B cell (primary cell): ENCODE data around the gene PBX2. TPM values are rescaled to one million over a fixed set of nuclear protein-coding genes. Genes with fewer than 3 reads are reported as not detected.

Experiments
- ATAC-seq: fragments of 200-7000 bp; cut with Tn5 transposase; one replicate; pipeline ENCODE4 v1.10.0; 2021; ENCODE audit warnings: low read depth, mild to moderate bottlenecking, moderate number of reproducible peaks, moderate library complexity
- CTCF ChIA-PET: fragments of 350-600 bp; sonication (Branson Sonifier 250); formaldehyde crosslinking; loops from one replicate; lab custom pipeline; 2021; ENCODE audit warnings: antibody characterized with exemption, inconsistent platforms; lab: Charles Lee
- POLR2A ChIA-PET: fragments of 350-600 bp; sonication (Branson Sonifier 250); formaldehyde crosslinking; loops from one replicate; lab custom pipeline; 2021; ENCODE audit warnings: antibody characterized with exemption; lab: Charles Lee
- DNase-seq: peaks from one replicate; pipeline ENCODE4 v3.0.0; 2013
- H2AFZ ChIP-seq: 2 replicates; pipeline ENCODE4 v1.6.1; 2012; ENCODE audit warnings: mild to moderate bottlenecking, low read depth, low read length; ENCODE audit not compliant: insufficient read depth, poor library complexity, severe bottlenecking
- H3K27ac ChIP-seq, 2 donors: 1 replicate in 1 of 2; 2 replicates in 1 of 2; pipeline ENCODE4 v1.5.1; 2012 to 2013; ENCODE audit warnings: low read length in 2 of 2, mild to moderate bottlenecking in 2 of 2, moderate library complexity in 1 of 2
- H3K27me3 ChIP-seq, 4 experiments: fragments of 200-600 bp in 1 of 4; sonication (generic) in 1 of 4; replicated peaks in 1 of 4; 1 replicate in 2 of 4; 2 replicates in 2 of 4; pipeline versions ENCODE4 v1.6.1 to v1.7.0; 2013 to 2016; ENCODE audit warnings: low read length in 3 of 4, mild to moderate bottlenecking in 2 of 4, mixed read lengths in 1 of 4, moderate library complexity in 1 of 4; ENCODE audit not compliant: insufficient read depth in 4 of 4, control insufficient read depth in 3 of 4; ENCODE audit errors: control extremely low read depth in 1 of 4
- H3K36me3 ChIP-seq, 2 experiments: replicated peaks in 1 of 2; 1 replicate in 1 of 2; 2 replicates in 1 of 2; pipeline versions ENCODE4 v1.6.1 to v1.7.1; 2013; ENCODE audit warnings: low read length in 1 of 2; ENCODE audit not compliant: insufficient read depth in 2 of 2, control insufficient read depth in 1 of 2; ENCODE audit errors: control extremely low read depth in 1 of 2, extremely low read depth in 1 of 2
- H3K4me1 ChIP-seq, 2 donors: fragments of 200-600 bp in 1 of 2; sonication (generic) in 1 of 2; 1 replicate in 1 of 2; 2 replicates in 1 of 2; pipeline versions ENCODE4 v1.5.1 to v1.6.1; 2013 to 2017; ENCODE audit warnings: low read length in 2 of 2; ENCODE audit not compliant: control insufficient read depth in 2 of 2, insufficient read depth in 2 of 2
- H3K4me2 ChIP-seq: replicated peaks from 2 replicates; pipeline ENCODE3; 2012; ENCODE audit warnings: mild to moderate bottlenecking, low read depth, low read length; ENCODE audit not compliant: poor library complexity, severe bottlenecking
- H3K4me3 ChIP-seq, 5 experiments: fragments of 200-600 bp in 1 of 5; sonication (generic) in 1 of 5; 1 replicate in 3 of 5; 2 replicates in 2 of 5; pipeline versions ENCODE4 v1.5.1 to v1.7.0; 2011 to 2016; ENCODE audit warnings: low read length in 4 of 5, mild to moderate bottlenecking in 4 of 5, low read depth in 2 of 5, control low read depth in 1 of 5, moderate library complexity in 1 of 5; ENCODE audit not compliant: insufficient read depth in 1 of 5; ENCODE audit errors: control extremely low read depth in 1 of 5, extremely low read depth in 1 of 5
- H3K79me2 ChIP-seq: fragments of 200-600 bp; sonication (generic); one replicate; pipeline ENCODE4 v1.6.0; 2016; ENCODE audit warnings: low read length; ENCODE audit not compliant: control insufficient read depth, insufficient read depth
- H3K9ac ChIP-seq: fragments of 200-600 bp; sonication (generic); 2 replicates; pipeline ENCODE4 v1.6.1; 2017; ENCODE audit warnings: mild to moderate bottlenecking, low read length, moderate library complexity
- H3K9me3 ChIP-seq, 3 donors: one replicate each; pipeline versions ENCODE4 v1.6.1 to v1.7.1; 2013; ENCODE audit warnings: low read length in 2 of 3; ENCODE audit not compliant: control insufficient read depth in 2 of 3, insufficient read depth in 1 of 3; ENCODE audit errors: control extremely low read depth in 1 of 3
- H4K20me1 ChIP-seq: 2 replicates; pipeline ENCODE4 v1.6.0; 2012; ENCODE audit warnings: mild to moderate bottlenecking, low read length; ENCODE audit not compliant: insufficient read depth, control insufficient read depth, poor library complexity, severe bottlenecking
- H3K27ac Mint-ChIP-seq: one replicate; pipeline ENCODE4 v1.8.0; 2021; ENCODE audit warnings: mixed read lengths
- H3K27me3 Mint-ChIP-seq: one replicate; pipeline ENCODE4 v1.8.0; 2021; ENCODE audit warnings: mixed read lengths
- H3K4me1 Mint-ChIP-seq: one replicate; pipeline ENCODE4 v1.8.0; 2021; ENCODE audit warnings: mixed read lengths
- H3K4me3 Mint-ChIP-seq: one replicate; pipeline ENCODE4 v1.8.0; 2021; ENCODE audit warnings: mixed read lengths
- H3K9me3 Mint-ChIP-seq: one replicate; pipeline ENCODE4 v1.8.0; 2022; ENCODE audit warnings: mixed read lengths; ENCODE audit not compliant: insufficient read depth
- CTCF ChIP-seq: fragments of 200-600 bp; IDR thresholded peaks from one replicate; pipeline ENCODE4 v1.8.0; 2022; ENCODE audit warnings: antibody characterized with exemption, mild to moderate bottlenecking
- EZH2 ChIP-seq: IDR thresholded peaks from 2 replicates; pipeline ENCODE4 v1.6.1; 2012; ENCODE audit warnings: borderline replicate concordance, low read depth, mild to moderate bottlenecking, moderate library complexity, low read length; ENCODE audit not compliant: insufficient read depth, poor library complexity, severe bottlenecking
- WGBS: methylation state at CpG from one replicate; pipeline ENCODE4 v1.1.5; 2013; ENCODE audit warnings: missing lambda C conversion rate; ENCODE audit not compliant: insufficient coverage; 5-methylcytosine and 5-hydroxymethylcytosine counted together
- intact Hi-C: fragments of 100-400 bp; cut with micrococcal nuclease; formaldehyde crosslinking; loops from one replicate; pipeline ENCODE4 v1.10.0; 2022
- polyA plus RNA-seq: library from polyadenylated mRNA; depleted of rRNA; stranded (reverse); fragments of >200 nt; gene quantifications from 2 replicates; pipeline ENCODE4 v1.2.3, GENCODE V29; 2012
- total RNA-seq, 2 donors: library from RNA; stranded (reverse); fragments of 120-200 nt in 1 of 2; gene quantifications; 1 replicate in 1 of 2; 2 replicates in 1 of 2; pipeline versions ENCODE4 v1.2.3 to v1.2.4, GENCODE V29; 2013 to 2022

PBX2 gene
- total and polyA plus RNA-seq, 2 donors (not counting 1 experiment from before 2014, with no cell fraction given), result 128 to 188 TPM

- intact Hi-C loops, result loop anchor here (10.0 kb wide), 1 partner anchor 107 kb away; no protein-coding TSS in a partner anchor
- no peak within 1 kb of the TSS for H2AFZ ChIP-seq
These were observed 37.9 kb downstream of the PBX2 start, which contains the start of gene PRRT1 for GRCh38 chr6:32151863-32152768. TSS of gene PRRT1 (minus strand) at chr6:32151939. CDS start at chr6:32151827, 112 bp downstream.

More at GRCh38 chr6:32151863-32152768, 37.9 kb downstream of the PBX2 start, which contains the start of gene PRRT1:
- Mint-ChIP-seq H3K4me1 (peaks cover 57% of the 10 kb centered on the region), H3K27ac (peak within 1 kb of the TSS; percentile 56), H3K4me3 (peak within 1 kb of the TSS; percentile 99), H3K9me3 (no peaks in the 10 kb centered on the region), H3K27me3 (peaks cover 52% of the 10 kb centered on the region)
- POLR2A ChIA-PET, result interaction anchor here (0.7 kb wide), 1 partner anchor 1030 kb away, joined by 3 read pairs; no protein-coding TSS in a partner anchor
- CTCF ChIA-PET, result interaction anchor here (0.5 to 0.7 kb wide), 2 partner anchors 93 to 231 kb away, joined by 3 to 5 read pairs; no protein-coding TSS in a partner anchor
- Histone ChIP-seq H3K36me3 (no peaks in the 10 kb centered on the region), H3K79me2 (no peaks in the 10 kb centered on the region), H3K4me1 (peaks cover 37 to 42% of the 10 kb centered on the region in 2 donors), H3K27ac (no peak within 1 kb of the TSS), H3K4me2 (no peak within 1 kb of the TSS), H4K20me1 (no peaks in the 10 kb centered on the region), H3K9me3 (peaks cover 0 to 16% (median 3%) of the 10 kb centered on the region in 3 donors), H3K4me3 (no peak within 1 kb of the TSS), H3K27me3 (peaks cover 0 to 71% (median 29%) of the 10 kb centered on the region in 4 experiments), H3K9ac (no peak within 1 kb of the TSS)
- ATAC-seq (no peak), DNase-seq (no peak)
- 71% methylated on average over 2 of the region's 24 CpGs for WGBS
- TF ChIP-seq CTCF (no peak), EZH2 (no peak)
